K562 (cell line): ENCODE results near the gene METTL6. TPM values are rescaled to one million over a fixed set of nuclear protein-coding genes. Genes with fewer than 3 reads are reported as not detected.

ENCODE experiments used
- AFF1 ChIP-seq, 2 experiments: fragments of 450-650 bp; IDR thresholded peaks; 2 replicates each; pipeline ENCODE4 v1.6.1; 2018; ENCODE audit warnings: mild to moderate bottlenecking in 2 of 2, low read depth in 1 of 2; ENCODE audit not compliant: partially characterized antibody in 2 of 2
- COPS2 ChIP-seq: fragments of 450-650 bp; conservative IDR thresholded peaks from 2 replicates; pipeline ENCODE4 v1.6.1; 2016; ENCODE audit warnings: mild to moderate bottlenecking, moderate library complexity
- CREM ChIP-seq: IDR thresholded peaks from 2 replicates; pipeline ENCODE4 v1.6.1; 2014; ENCODE audit warnings: antibody characterized with exemption, low read depth
- CTCF ChIP-seq, 3 experiments: IDR thresholded peaks in 2 of 3; conservative IDR thresholded peaks in 1 of 3; 2 replicates each; pipeline ENCODE4 v1.5.1; 2011 to 2012; ENCODE audit warnings: low read length in 3 of 3, mild to moderate bottlenecking in 3 of 3, control low read depth in 2 of 3, improper control_type of control experiment in 1 of 3, inconsistent platforms in 1 of 3, low read depth in 1 of 3, mixed read lengths in 1 of 3, moderate library complexity in 1 of 3; ENCODE audit not compliant: insufficient read depth in 2 of 3
- ETV1 ChIP-seq: fragments of 450-650 bp; conservative IDR thresholded peaks from 2 replicates; pipeline ENCODE4 v1.6.1; 2016; ENCODE audit warnings: missing genetic modification characterization, control low read depth, low read depth, missing compliant biosample characterization
- MAX ChIP-seq: sonication (generic); formaldehyde crosslinking; IDR thresholded peaks from 2 replicates; pipeline ENCODE4 v1.9.0; 2022; ENCODE audit warnings: mild to moderate bottlenecking, missing genetic modification reagents
- PRDM10 ChIP-seq: fragments of 450-650 bp; IDR thresholded peaks from 2 replicates; pipeline ENCODE4 v1.6.1; 2018; ENCODE audit not compliant: partially characterized antibody
- RAD21 ChIP-seq, 2 experiments: fragments of 250-450 bp in 1 of 2; fragments of 450-650 bp in 1 of 2; sonication (Bioruptor Pico) in 1 of 2; formaldehyde crosslinking in 1 of 2; IDR thresholded peaks in 1 of 2; conservative IDR thresholded peaks in 1 of 2; 2 replicates each; pipeline versions ENCODE4 v1.4.0 to v1.8.0; 2020 to 2022; ENCODE audit warnings: mild to moderate bottlenecking in 2 of 2, moderate library complexity in 1 of 2
- RBBP5 ChIP-seq: fragments of 200-600 bp; sonication (generic); IDR thresholded peaks from 2 replicates; pipeline ENCODE4 v1.6.1; 2012; ENCODE audit warnings: borderline replicate concordance, mild to moderate bottlenecking, low read length, control low read depth, inconsistent platforms; ENCODE audit not compliant: insufficient read depth, poor library complexity, severe bottlenecking
- RCOR1 ChIP-seq, 2 experiments: IDR thresholded peaks; 2 replicates each; pipeline ENCODE4 v1.6.1; 2012; ENCODE audit warnings: low read depth in 2 of 2, low read length in 2 of 2, borderline replicate concordance in 1 of 2, improper control_type of control experiment in 1 of 2
- SMAD4 ChIP-seq: fragments of 250-450 bp; sonication (Bioruptor Pico); conservative IDR thresholded peaks from 2 replicates; pipeline ENCODE4 v1.8.0; 2021; ENCODE audit warnings: inconsistent platforms, mild to moderate bottlenecking, moderate library complexity
- TAF1 ChIP-seq: IDR thresholded peaks from 2 replicates; pipeline ENCODE4 v1.6.1; 2011; ENCODE audit warnings: mild to moderate bottlenecking, low read length, moderate library complexity; ENCODE audit not compliant: insufficient read depth, control insufficient read depth, severe bottlenecking; ENCODE audit errors: extremely low read depth
- ZC3H11A ChIP-seq: IDR thresholded peaks from 2 replicates; pipeline ENCODE4 v1.6.1; 2012; ENCODE audit warnings: low read depth, low read length, improper control_type of control experiment
- ZNF197 ChIP-seq: fragments of 200-800 bp; sonication (Bioruptor generic); IDR thresholded peaks from 2 replicates; pipeline ENCODE4 v1.6.1; 2016; ENCODE audit warnings: low read depth, missing genetic modification characterization, missing compliant biosample characterization
- ZNF696 ChIP-seq: fragments of 250-450 bp; sonication (Bioruptor Pico); conservative IDR thresholded peaks from 2 replicates; pipeline ENCODE4 v1.4.0; 2020; ENCODE audit warnings: mild to moderate bottlenecking, moderate library complexity
- polyA plus RNA-seq, 8 experiments: library from polyadenylated mRNA; depleted of rRNA in 4 of 8; stranded (reverse) in 5 of 8; unstranded in 3 of 8; fragments of >200 nt; fragmentation: Nextera tagmentation in 2 of 8; fragmentation: Illumina TruSeq in 1 of 8; extraction: Ambion mirVana in 2 of 8; extraction: Trizol in 1 of 8; gene quantifications; 2 replicates each; pipeline versions ENCODE4 v1.2.1 to v1.2.3, GENCODE V29; 2011 to 2014; ENCODE audit warnings: inconsistent platforms in 1 of 8, missing spikeins in 1 of 8
- total RNA-seq, 7 experiments: library from RNA; depleted of rRNA in 6 of 7; stranded (reverse); fragments of >200 nt in 6 of 7; fragmentation: Illumina TruSeq in 2 of 7; extraction: Trizol in 2 of 7; gene quantifications; 2 replicates each; pipeline versions ENCODE4 v1.2.1 to v1.2.3, GENCODE V29; 2011 to 2021; ENCODE audit warnings: low replicate concordance in 1 of 7

Gene METTL6
- total and polyA plus RNA-seq, 9 of the 15 experiments (the other 6 are each of a cell fraction or from before 2014, with no cell fraction given) = 18.8 to 61.5 (median 33.9) TPM

- TF ChIP-seq PRDM10 (peak; percentile 12), RBBP5 (peak; percentile 97), MAX (CRISPR knock-in tag) (peak; percentile 38; the same call in 1 of the 2 replicates), RAD21 (CRISPR knock-in tag; conservative IDR thresholded peaks at IDR 0.05 in 1 of 2, IDR thresholded peaks at IDR 0.05 in 1 of 2) (0 out of 4 replicates have a peak, but pooled peaks of 1 of the 2 experiments have one; percentile 2), AFF1 (IDR thresholded peaks at IDR 0.05; ENCODE audit: low read depth in 1 of 2, partially characterized antibody in 2 of 2) (peak in 1 of 2 experiments; percentile 76), SMAD4 (CRISPR knock-in tag) (peak; percentile 59; the same call in 1 of the 2 replicates), CTCF (IDR thresholded peaks at IDR 0.05 in 2 of 3, conservative IDR thresholded peaks at IDR 0.05 in 1 of 3; ENCODE audit: insufficient read depth in 2 of 3, low read depth in 1 of 3, low read length in 3 of 3) (0 out of 6 replicates have a peak, but pooled peaks of 1 of the 3 experiments have one; percentile 23), ETV1 (peak; percentile 90), ZNF197 (CRISPR knock-in tag) (peak; percentile 52; the same call in 1 of the 2 replicates), TAF1 (peak; percentile 80), ZC3H11A (peak; percentile 71; the same call in 1 of the 2 replicates), RCOR1 (IDR thresholded peaks at IDR 0.05; ENCODE audit: borderline replicate concordance in 1 of 2, low read depth in 2 of 2, low read length in 2 of 2) (peak in 1 of 2 experiments; percentile 67; a peak in 3 of 4 replicates), ZNF696 (CRISPR knock-in tag) (no peak), COPS2 (no peak), CREM (peak; percentile 74)
Measured at GRCh38 chr3:15427182-15427880, at the start of gene METTL6, which contains the start of gene EAF1 (continued).
